ENCODE measurements around the gene TPH2.

TPH2 gene

DNA sequence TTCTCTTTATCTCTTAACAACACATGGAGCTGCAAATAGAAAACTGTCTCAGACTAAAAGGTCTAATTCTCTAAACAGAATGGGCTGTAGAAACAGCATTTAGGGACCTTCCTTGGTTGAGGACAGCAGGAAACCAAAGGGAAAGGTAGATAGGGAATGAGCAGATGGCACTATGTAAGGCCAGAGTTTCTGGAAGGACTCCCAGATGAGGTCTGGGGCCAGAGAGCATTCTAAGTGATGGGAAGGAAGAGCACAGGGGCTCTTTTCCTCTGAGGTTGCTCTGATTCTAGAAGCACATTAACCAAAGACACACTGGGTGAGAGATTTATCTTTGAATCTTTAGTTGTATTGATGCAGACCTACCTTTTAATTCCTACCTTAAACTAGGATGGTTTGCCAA, 79.4 kb downstream of the TPH2 start:
- in situ Hi-C loops (cut with MboI; ENCODE audit: low pct_unique_long_range_greater_than_20kb, low sequenced_read_pairs), result no loop called here
- no peak for DNase-seq

DNA sequence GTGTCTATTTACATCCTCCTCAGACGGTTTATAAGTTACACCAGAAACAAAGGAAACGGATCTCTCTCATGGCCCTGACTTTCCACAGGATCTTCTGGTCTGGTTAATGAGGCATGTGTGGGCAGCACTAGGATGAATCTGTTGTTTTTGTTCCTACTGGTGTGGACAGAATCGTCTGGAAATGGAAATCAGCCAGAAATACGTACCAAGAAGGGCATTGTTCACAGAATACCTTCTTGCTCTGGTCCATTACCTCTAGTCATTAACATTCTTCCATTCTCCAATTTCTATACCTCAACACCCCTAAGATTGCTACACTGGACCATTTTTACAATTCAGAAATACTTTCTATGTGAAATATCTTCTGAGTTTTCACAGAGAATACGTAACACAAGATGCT, 86.0 kb downstream of the TPH2 start:
- DNase-seq, result no peak
- in situ Hi-C loops (cut with MboI; ENCODE audit: low pct_unique_long_range_greater_than_20kb, low sequenced_read_pairs), result no loop called here

DNA sequence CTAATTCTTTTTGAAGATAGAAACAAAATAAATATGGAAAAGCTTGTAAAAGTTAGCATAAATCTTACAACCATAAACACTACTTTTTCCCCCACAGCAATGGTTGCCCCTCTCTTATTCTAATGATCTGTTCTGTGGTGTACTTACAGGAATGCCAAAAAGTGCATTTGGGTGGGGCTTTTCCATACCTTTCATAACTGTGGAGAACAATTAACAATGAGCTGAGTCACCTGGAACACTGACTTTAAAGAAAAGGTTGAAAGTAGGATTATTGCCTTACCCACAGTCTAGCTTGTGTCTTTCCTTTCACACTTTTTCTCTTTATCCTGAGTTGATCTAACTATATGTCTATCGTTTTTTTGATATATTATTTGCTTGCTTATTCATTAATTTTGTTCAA, 86.9 kb downstream of the TPH2 start:
- no peak for DNase-seq
- in situ Hi-C loops (cut with MboI; ENCODE audit: low pct_unique_long_range_greater_than_20kb, low sequenced_read_pairs), result no loop called here

- in situ Hi-C loops (cut with MboI; ENCODE audit: low pct_unique_long_range_greater_than_20kb, low sequenced_read_pairs), result no loop called here
- DNase-seq, result no peak
These were observed 90.3 kb downstream of the TPH2 start for GRCh38 chr12:72028966-72029365.

- in situ Hi-C loops (cut with MboI; ENCODE audit: low pct_unique_long_range_greater_than_20kb, low sequenced_read_pairs), result no loop called here
- DNase-seq, result no peak
These were observed 91.6 kb downstream of the TPH2 start for GRCh38 chr12:72030277-72030676.

- DNase-seq, result no peak
- in situ Hi-C loops (cut with MboI; ENCODE audit: low pct_unique_long_range_greater_than_20kb, low sequenced_read_pairs), result no loop called here
These were observed 92.4 kb downstream of the TPH2 start for GRCh38 chr12:72031066-72031465.

- DNase-seq, result no peak
- in situ Hi-C loops (cut with MboI; ENCODE audit: low pct_unique_long_range_greater_than_20kb, low sequenced_read_pairs), result no loop called here
These were observed 95.3 kb downstream of the TPH2 start for GRCh38 chr12:72033991-72034390.

- DNase-seq, result no peak
- in situ Hi-C loops (cut with MboI; ENCODE audit: low pct_unique_long_range_greater_than_20kb, low sequenced_read_pairs), result no loop called here
These were observed 97.0 kb downstream of the TPH2 start for GRCh38 chr12:72035625-72036024.

GRCh38 chr12:72036393-72036792, 97.7 kb downstream of the TPH2 start:
- no peak for DNase-seq
- in situ Hi-C loops (cut with MboI; ENCODE audit: low pct_unique_long_range_greater_than_20kb, low sequenced_read_pairs), result no loop called here

DNA sequence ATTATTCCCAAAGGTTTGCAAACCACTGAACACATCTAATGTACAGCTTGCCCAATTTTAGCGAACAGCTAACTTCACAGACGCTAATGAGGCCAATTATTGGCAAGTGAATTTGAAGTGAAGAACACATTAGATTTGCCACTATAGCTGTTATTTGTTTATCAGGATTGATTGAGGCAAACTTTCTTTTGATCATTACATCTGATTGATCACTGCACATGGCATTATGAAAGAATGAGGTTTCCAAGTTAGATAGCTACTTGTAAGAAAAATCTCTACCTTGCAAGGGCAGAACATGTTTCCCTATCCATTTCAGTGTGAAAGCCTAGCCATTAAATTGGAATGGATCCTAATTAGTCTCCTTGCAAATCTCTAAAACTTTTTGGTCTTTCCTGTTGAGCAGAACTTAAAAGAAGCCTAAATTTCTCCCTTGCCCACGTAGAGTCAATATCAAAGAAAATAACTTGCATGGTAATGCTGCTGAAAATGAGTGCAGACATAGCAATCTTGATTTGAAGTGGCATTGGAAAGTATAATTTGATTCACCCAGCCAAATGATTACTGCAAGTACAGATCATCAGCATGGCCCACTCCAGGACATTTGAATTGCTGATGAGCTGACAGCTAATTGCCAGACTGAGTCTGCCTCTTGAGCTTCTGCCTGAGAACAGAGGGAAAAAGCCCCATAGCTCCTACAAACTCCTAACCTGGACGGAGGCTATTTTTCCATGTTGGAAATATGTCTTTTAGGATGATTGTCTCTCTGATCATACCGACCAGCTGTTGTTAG, 98.6 kb downstream of the TPH2 start:
- no peak for DNase-seq
- in situ Hi-C loops (cut with MboI; ENCODE audit: low pct_unique_long_range_greater_than_20kb, low sequenced_read_pairs), result no loop called here

- DNase-seq, result no peak
- in situ Hi-C loops (cut with MboI; ENCODE audit: low pct_unique_long_range_greater_than_20kb, low sequenced_read_pairs), result no loop called here
These were observed 103.2 kb downstream of the TPH2 start for GRCh38 chr12:72041811-72042210.

- no peak for DNase-seq
- in situ Hi-C loops (cut with MboI; ENCODE audit: low pct_unique_long_range_greater_than_20kb, low sequenced_read_pairs), result no loop called here
These were observed 115.0 kb downstream of the TPH2 start for GRCh38 chr12:72053604-72054003.

DNA sequence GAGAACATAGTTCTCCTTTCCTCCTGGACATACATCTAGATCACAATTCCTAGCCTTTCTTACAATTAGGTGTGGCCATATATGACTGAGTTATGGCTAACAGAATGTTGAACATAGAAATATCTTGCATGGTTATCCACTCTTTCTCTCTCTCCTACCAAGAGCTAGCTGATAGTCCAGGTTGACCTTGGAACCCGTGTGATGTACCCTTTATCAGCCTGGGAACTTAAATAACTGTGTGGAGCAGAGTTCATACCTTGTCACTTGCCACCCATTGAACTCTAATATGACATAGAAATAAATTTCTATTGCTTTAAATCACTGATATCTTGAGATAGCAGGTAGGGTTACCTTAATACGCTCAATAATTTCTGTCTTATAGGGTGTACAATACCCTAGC, 115.9 kb downstream of the TPH2 start:
- no peak for DNase-seq
- in situ Hi-C loops (cut with MboI; ENCODE audit: low pct_unique_long_range_greater_than_20kb, low sequenced_read_pairs), result no loop called here

- DNase-seq, result no peak
These were observed 118.8 kb downstream of the TPH2 start for GRCh38 chr12:72057330-72057914.

DNA sequence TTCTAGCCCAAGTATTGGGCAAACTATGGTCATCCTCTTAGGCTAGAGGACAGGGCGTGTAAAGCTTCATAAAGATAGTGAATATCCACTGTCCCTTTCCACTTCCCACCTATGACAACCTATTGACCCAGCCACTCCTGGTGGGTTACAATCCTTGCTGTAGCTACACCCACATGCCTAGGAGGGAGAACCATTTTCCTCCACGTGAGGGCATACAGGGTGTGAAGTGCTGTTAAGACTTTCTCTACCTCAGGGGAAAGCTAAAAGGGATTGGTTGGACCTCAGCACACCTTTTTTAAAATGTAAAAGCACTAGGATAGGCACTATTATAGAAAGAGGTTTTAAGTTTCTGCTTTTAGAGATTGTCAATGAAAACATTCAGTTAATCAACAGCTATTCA, 124.4 kb downstream of the TPH2 start:
- DNase-seq, result no peak
- in situ Hi-C loops (cut with MboI; ENCODE audit: low pct_unique_long_range_greater_than_20kb, low sequenced_read_pairs), result no loop called here

More at GRCh38 chr12:72057330-72057914, 118.8 kb downstream of the TPH2 start:
- in situ Hi-C loops (cut with MboI; ENCODE audit: low pct_unique_long_range_greater_than_20kb, low sequenced_read_pairs), result no loop called here

- in situ Hi-C loops (cut with MboI; ENCODE audit: low pct_unique_long_range_greater_than_20kb, low sequenced_read_pairs), result no loop called here
- DNase-seq, result no peak
These were observed 132.4 kb downstream of the TPH2 start for GRCh38 chr12:72071030-72071429.

- in situ Hi-C loops (cut with MboI; ENCODE audit: low pct_unique_long_range_greater_than_20kb, low sequenced_read_pairs), result no loop called here
- no peak for DNase-seq
These were observed 134.1 kb downstream of the TPH2 start for GRCh38 chr12:72072592-72073212.

- in situ Hi-C loops (cut with MboI; ENCODE audit: low pct_unique_long_range_greater_than_20kb, low sequenced_read_pairs), result no loop called here
- no peak for DNase-seq
These were observed 135.4 kb downstream of the TPH2 start for GRCh38 chr12:72074065-72074464.

DNA sequence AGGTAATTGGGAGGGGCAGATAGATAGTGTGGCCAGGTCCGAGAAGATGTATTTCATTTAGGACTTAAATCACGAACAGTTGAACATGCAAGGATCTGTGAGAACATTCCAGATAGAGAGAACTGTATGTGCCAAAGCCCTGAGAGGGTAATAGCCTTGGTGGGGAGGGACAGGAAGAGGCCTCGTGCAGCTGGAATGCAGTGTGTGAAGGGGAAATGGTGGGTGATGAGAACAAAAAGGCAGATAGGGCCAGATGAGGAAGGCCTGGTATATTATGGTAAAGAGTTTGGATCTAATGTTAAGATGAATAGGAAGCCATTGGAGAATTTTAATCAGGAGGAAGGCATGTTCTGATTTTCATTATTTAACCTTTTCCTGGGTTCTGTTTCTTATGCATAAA, 136.3 kb downstream of the TPH2 start:
- in situ Hi-C loops (cut with MboI; ENCODE audit: low pct_unique_long_range_greater_than_20kb, low sequenced_read_pairs), result no loop called here
- DNase-seq, result no peak

- in situ Hi-C loops (cut with MboI; ENCODE audit: low pct_unique_long_range_greater_than_20kb, low sequenced_read_pairs), result no loop called here
- DNase-seq, result peak; percentile 4
These were observed 136.8 kb downstream of the TPH2 start for GRCh38 chr12:72075401-72075800.
